ENCODE measurements around the gene DGKI. TPM values are rescaled to one million over a fixed set of nuclear protein-coding genes. Genes with fewer than 3 reads are reported as not detected.

The DGKI gene
- total and polyA plus RNA-seq, 2 of the 4 experiments (the other 2 are of a cell fraction) = 3.9 to 15.8 TPM

GRCh38 chr7:137836113-137836509 is 10.7 kb downstream of the DGKI start:
- Histone ChIP-seq H3K27me3 (ENCODE audit: control insufficient read depth, insufficient read depth, low read length) (no peaks in the 10 kb centered on the region), H3K4me1 (ENCODE audit: control insufficient read depth, insufficient read depth, low read length) (peaks cover 9% of the 10 kb centered on the region), H3K9me1 (ENCODE audit: insufficient read depth, low read length) (no peaks in the 10 kb centered on the region), H2AK9ac (replicated peaks; ENCODE audit: low read depth, low read length, poor library complexity) (no peak overlapping the region), H3K18ac (ENCODE audit: low read depth, low read length) (peak overlapping the region; percentile 84; the same call in 1 of the 2 replicates), H3K27ac (ENCODE audit: insufficient read depth, low read length) (no peak overlapping the region), H4K91ac (ENCODE audit: insufficient read depth, low read depth, low read length) (peak overlapping the region; percentile 79), H2AFZ (replicated peaks; ENCODE audit: low read length, poor library complexity) (no peak overlapping the region), H3K36me3 (ENCODE audit: control insufficient read depth, insufficient read depth, low read length) (0 out of 2 replicates have a peak, but pooled peaks cover 2% of the 10 kb centered on the region), H3K9ac (ENCODE audit: low read depth, low read length) (no peak overlapping the region), H2BK5ac (ENCODE audit: low read depth, low read length, poor library complexity, severe bottlenecking) (peak overlapping the region; percentile 94), H3K14ac (replicated peaks; ENCODE audit: low read depth, low read length) (peak overlapping the region; percentile 79), H3K4ac (ENCODE audit: low read depth, low read length) (peak overlapping the region; percentile 81; the same call in 1 of the 2 replicates), H4K8ac (ENCODE audit: low read depth in 2 of 2, low read length in 2 of 2) (peak overlapping the region in 1 of 2 experiments; percentile 81; a peak in 3 of 4 replicates), H3K79me1 (ENCODE audit: low read depth in 1 of 2, low read length in 2 of 2) (0 out of 4 replicates have a peak, but pooled peaks cover 0 to 3% of the 10 kb centered on the region in 2 experiments), H2AK5ac (ENCODE audit: low read depth, low read length) (peak overlapping the region; percentile 66; the same call in 1 of the 2 replicates), H3K23ac (ENCODE audit: low read depth, low read length) (peak overlapping the region; percentile 82; the same call in 1 of the 2 replicates), H2BK15ac (ENCODE audit: low read depth, low read length) (peak overlapping the region; percentile 34; the same call in 1 of the 3 replicates), H3K4me2 (ENCODE audit: low read depth, low read length) (peak overlapping the region; percentile 36; the same call in 1 of the 2 replicates), H3K56ac (ENCODE audit: extremely low read depth, insufficient read depth, low read length) (no peak overlapping the region), H4K5ac (ENCODE audit: low read depth, low read length) (no peak overlapping the region; the same call in 1 of the 2 replicates), H3K4me3 (ENCODE audit: insufficient read depth, low read depth, low read length) (no peak overlapping the region), H2BK120ac (ENCODE audit: low read depth, low read length) (peak overlapping the region; percentile 96), H3K9me3 (ENCODE audit: control insufficient read depth, insufficient read depth, low read length) (peaks cover 13% of the 10 kb centered on the region), H4K20me1 (ENCODE audit: insufficient read depth, low read length) (no peaks in the 10 kb centered on the region), H2BK20ac (ENCODE audit: low read depth, low read length) (peak overlapping the region; percentile 96)
- POLR2A ChIA-PET (ENCODE audit: unreplicated experiment) = no interaction called here
- BruUV-seq (replicated peaks) = no TSS peak
- ATAC-seq (ENCODE audit: low read depth) = peak; percentile 75
- dilution Hi-C loops (cut with HindIII; ENCODE audit: low sequenced_read_pairs, unreplicated experiment) (no loop called here), intact Hi-C loops (cut with micrococcal nuclease) (no loop called here), in situ Hi-C loops (cut with MboI; ENCODE audit: low sequenced_read_pairs) (no loop called here)
- TF ChIP-seq MAFK (IDR thresholded peaks at IDR 0.05; ENCODE audit: low read depth, low read length) (no peak), MXI1 (IDR thresholded peaks at IDR 0.05; ENCODE audit: borderline replicate concordance, low read depth, low read length) (no peak), RCOR1 (IDR thresholded peaks at IDR 0.05; ENCODE audit: insufficient replicate concordance, low read length) (no peak), USF2 (IDR thresholded peaks at IDR 0.05; ENCODE audit: low read depth, low read length) (no peak), RAD21 (IDR thresholded peaks at IDR 0.05; ENCODE audit: low read length) (no peak), MAZ (IDR thresholded peaks at IDR 0.05; ENCODE audit: borderline replicate concordance, low read depth, low read length) (no peak), BHLHE40 (IDR thresholded peaks at IDR 0.05; ENCODE audit: low read depth, low read length) (no peak), NFE2L2 (IDR thresholded peaks at IDR 0.05; ENCODE audit: low read depth, low read length) (no peak), ELK1 (IDR thresholded peaks at IDR 0.05; ENCODE audit: borderline replicate concordance, low read depth, low read length) (no peak), POLR2A (IDR thresholded peaks at IDR 0.05; ENCODE audit: low read depth, low read length) (no peak), CEBPB (IDR thresholded peaks at IDR 0.05; ENCODE audit: low read depth, low read length) (no peak), SMC3 (IDR thresholded peaks at IDR 0.05; ENCODE audit: low read depth, low read length) (no peak)
- CTCF ChIA-PET = interaction anchor here (1.2 to 2.8 kb wide), 2 partner anchors 180 to 183 kb away, joined by 3 to 13 read pairs; no protein-coding TSS in a partner anchor
- WGBS, 2 experiments (ENCODE audit: extremely low coverage in 2 of 2, insufficient read length in 1 of 2) = no CpG with 5 or more reads among the region's 3 CpGs
- DNase-seq = peak; percentile 76
